GM18526 (cell line): ENCODE measurements around the gene SQOR.

ENCODE experiments used
- POLR2A ChIP-seq: IDR thresholded peaks from 3 replicates; pipeline ENCODE4 v1.6.1; 2011; ENCODE audit not compliant: insufficient read length; ENCODE audit errors: extremely low read depth

The SQOR gene

GRCh38 chr15:45645026-45645980 lies 10.5 kb downstream of the SQOR start:
- no peak for TF ChIP-seq POLR2A

- no peak for TF ChIP-seq POLR2A
These were observed 11.4 kb downstream of the SQOR start for GRCh38 chr15:45646220-45646619.

- TF ChIP-seq POLR2A = no peak
These were observed 13.0 kb downstream of the SQOR start for GRCh38 chr15:45647828-45648227.

GRCh38 chr15:45648521-45649200 lies 13.8 kb downstream of the SQOR start:
- no peak for TF ChIP-seq POLR2A

GRCh38 chr15:45650889-45651525 lies 16.2 kb downstream of the SQOR start:
- TF ChIP-seq POLR2A = no peak

GRCh38 chr15:45653702-45654424 lies 19.0 kb downstream of the SQOR start:
- no peak for TF ChIP-seq POLR2A

- TF ChIP-seq POLR2A = no peak
These were observed 19.9 kb downstream of the SQOR start for GRCh38 chr15:45654749-45655148.

- TF ChIP-seq POLR2A = no peak
These were observed 22.4 kb downstream of the SQOR start for GRCh38 chr15:45657254-45657653.

- TF ChIP-seq POLR2A = no peak
These were observed 23.1 kb downstream of the SQOR start for GRCh38 chr15:45657764-45658545.

- no peak for TF ChIP-seq POLR2A
These were observed 25.6 kb downstream of the SQOR start for GRCh38 chr15:45660231-45660979.

GRCh38 chr15:45662375-45662774 lies 27.5 kb downstream of the SQOR start:
- no peak for TF ChIP-seq POLR2A

- TF ChIP-seq POLR2A = no peak
These were observed 29.6 kb downstream of the SQOR start for GRCh38 chr15:45664451-45664850.

- no peak for TF ChIP-seq POLR2A
These were observed 30.4 kb downstream of the SQOR start for GRCh38 chr15:45665261-45665660.

- no peak for TF ChIP-seq POLR2A
These were observed 31.5 kb downstream of the SQOR start for GRCh38 chr15:45666119-45666875.
